AG10803 (cell line): Measurements from ENCODE around the gene EGFL7.

Source experiments
- DNase-seq: peaks from one replicate; pipeline ENCODE4 v3.0.0; 2010; ENCODE audit warnings: low read depth
- H3K4me3 ChIP-seq: 2 replicates; pipeline ENCODE4 v1.5.1; 2011; ENCODE audit warnings: mild to moderate bottlenecking, low read length, control low read depth
- TF ChIP-seq, protein P1 (sequence below): conservative IDR thresholded peaks from 2 replicates; pipeline ENCODE4 v1.5.1; 2011; ENCODE audit warnings: mild to moderate bottlenecking, low read length, control low read depth, inconsistent platforms

Gene EGFL7

DNA sequence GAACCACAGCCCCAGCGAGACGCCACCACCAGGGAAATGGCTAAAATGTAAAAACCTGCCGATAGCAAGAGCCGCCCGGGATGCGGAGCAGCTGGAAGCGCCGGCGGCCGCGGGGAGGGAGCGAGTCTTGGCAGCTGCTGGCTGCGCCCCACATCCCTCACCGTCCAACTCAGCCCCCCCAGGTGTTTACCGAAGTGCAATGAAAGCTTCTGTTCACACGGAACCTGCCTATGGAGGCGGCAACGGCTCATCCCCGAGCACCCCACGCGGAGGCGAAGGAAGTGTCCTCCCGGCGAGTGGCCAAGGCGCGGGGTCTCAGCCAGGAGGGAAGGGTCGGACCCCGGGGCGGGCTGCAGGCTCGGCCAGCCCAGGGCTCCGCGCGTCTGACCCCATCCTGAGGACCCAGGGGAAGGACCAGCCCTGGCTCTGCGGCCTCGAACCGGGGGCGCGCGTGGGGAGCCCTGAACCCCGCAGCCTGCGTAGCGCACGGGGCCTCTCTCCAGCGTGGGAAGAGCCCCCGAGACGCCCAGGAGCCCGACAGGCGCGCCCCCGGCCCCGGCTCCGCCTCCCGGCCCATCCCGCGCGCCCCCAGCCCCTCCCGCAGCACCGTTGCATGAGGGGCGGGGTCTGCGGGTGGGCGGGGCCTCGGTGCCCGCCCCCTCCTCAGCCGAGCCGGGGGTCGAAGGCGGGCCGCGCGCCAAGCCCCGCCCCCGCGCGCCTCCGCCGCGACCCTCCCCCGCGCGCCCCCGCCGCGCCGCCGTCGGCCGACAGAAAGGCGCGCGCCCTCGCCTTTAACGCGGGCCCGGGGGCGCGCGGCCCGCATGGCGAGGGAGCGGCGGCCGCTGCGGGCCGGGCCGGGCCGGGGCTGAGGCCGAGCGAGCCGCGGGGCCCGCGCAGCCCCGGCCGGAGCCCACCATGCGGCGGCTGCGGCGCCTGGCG is 49.3 kb downstream of the EGFL7 start, which contains the start of gene DIPK1B:
Gene DIPK1B, plus strand, starts transcription at position 822 of the 939 bp plus-strand sequence. Its CDS starts 94 bp downstream, at position 916.
- H3K4me3 ChIP-seq, result no peak within 1 kb of the TSS
- DNase-seq, result no peak
- TF ChIP-seq, protein P1, sequence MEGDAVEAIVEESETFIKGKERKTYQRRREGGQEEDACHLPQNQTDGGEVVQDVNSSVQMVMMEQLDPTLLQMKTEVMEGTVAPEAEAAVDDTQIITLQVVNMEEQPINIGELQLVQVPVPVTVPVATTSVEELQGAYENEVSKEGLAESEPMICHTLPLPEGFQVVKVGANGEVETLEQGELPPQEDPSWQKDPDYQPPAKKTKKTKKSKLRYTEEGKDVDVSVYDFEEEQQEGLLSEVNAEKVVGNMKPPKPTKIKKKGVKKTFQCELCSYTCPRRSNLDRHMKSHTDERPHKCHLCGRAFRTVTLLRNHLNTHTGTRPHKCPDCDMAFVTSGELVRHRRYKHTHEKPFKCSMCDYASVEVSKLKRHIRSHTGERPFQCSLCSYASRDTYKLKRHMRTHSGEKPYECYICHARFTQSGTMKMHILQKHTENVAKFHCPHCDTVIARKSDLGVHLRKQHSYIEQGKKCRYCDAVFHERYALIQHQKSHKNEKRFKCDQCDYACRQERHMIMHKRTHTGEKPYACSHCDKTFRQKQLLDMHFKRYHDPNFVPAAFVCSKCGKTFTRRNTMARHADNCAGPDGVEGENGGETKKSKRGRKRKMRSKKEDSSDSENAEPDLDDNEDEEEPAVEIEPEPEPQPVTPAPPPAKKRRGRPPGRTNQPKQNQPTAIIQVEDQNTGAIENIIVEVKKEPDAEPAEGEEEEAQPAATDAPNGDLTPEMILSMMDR, result no peak

DNA sequence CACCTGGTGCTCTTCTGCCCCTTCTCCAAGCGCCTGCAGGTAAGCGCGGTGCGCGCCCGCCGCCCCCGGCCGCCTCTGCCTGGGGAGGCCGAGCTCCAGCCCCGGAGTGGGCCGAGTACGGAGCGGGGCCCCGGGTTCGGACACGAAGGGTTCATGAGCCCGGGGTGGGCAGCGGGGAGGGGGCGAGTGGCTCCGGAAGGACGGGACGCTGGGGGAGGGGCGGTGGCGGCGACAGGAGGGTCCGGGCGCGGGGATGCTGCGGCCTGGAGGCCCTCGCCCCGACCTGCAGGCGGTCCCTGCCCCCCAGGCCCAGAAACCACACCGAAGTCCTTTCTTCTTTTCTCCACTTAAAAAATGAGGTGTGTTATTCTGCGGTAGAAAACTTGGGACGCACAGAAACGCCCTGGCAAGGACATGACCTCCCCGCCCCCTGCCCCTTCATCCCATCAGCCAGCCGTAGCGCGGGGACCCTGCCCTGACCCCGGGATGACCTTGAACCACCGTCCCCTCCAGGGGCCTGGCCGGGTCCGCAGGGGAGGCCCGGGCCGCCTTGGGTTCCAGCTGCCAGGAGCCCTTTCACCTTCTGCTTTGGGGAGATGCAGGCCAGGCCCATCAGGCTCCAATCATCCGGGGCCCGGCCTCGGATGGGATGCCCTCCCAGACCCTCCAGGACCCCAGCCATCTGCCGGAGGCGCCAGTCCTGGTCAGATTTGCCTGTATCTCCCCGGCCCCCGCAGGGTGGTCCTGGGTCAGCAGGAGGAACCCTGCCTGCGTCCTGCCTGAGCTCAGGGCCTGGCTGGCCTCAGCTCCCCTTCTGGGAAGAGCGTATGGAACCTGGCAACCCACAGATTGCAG is 50.2 kb downstream of the EGFL7 start:
- no peak overlapping the region for H3K4me3 ChIP-seq
- TF ChIP-seq, protein P1, result no peak
- DNase-seq, result no peak

DNA sequence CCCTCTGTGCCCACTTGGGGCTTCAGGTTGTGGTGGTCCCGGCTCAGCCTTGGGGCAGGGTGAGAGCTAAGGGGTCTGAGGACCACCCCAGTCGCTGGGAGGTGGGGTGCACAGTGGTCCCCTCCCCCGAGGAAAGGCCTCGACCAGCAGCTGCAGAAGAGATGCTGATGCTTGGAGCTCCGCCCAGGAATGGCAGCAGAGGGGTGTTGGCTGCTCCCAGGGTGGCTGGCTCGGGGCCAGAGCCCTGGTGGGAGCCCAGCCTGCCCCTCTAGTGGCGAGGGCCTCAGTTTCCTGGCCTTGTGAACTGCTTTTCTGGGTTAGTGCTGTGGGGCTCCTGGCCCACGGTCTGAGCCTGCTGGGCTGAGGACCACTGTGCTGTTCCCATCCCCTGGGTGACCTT is 50.8 kb downstream of the EGFL7 start:
- H3K4me3 ChIP-seq, result no peak overlapping the region
- no peak for DNase-seq
- TF ChIP-seq, protein P1, result no peak

DNA sequence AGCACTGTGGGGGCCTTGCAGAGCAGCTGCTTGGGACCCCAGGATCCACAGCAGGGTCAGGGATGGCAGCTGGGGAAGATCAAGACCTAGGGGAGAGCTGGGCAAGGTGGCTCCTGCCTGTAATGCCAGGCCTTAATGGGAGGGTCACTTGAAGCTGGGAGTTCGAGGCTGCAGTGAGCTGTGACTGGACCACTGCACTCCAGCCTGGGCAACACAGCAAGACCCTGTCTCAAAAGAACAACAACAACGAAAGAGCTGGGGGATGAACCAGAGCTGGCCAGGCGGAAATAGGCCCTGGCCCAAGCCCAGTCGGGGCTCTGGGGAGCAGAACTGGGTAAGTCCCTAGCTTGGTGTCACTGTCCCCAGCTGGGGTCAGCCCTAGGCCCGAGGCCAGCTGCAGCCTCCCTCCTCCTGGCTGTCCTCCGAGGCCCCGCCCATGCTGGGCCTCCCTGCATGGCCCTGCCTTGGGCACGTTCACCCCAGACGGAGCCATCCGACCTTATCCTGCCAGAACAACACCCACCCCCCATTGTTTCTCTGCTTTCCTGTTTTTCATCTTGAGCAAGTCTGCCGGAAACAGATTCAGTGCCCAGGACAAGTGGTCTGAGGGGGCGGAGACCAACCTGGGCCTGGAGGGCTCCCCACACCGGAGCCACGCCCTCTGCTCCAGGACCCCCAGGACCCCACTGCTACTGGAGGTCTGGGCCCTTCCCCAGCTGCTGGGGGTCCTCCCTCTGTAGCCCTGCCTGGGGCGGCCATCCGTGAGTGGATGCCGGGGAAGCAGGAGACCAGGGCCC is 51.6 kb downstream of the EGFL7 start:
- TF ChIP-seq, protein P1, result no peak
- H3K4me3 ChIP-seq, result no peak overlapping the region
- DNase-seq, result no peak

GRCh38 chr9:136714893-136715274 is 52.2 kb downstream of the EGFL7 start:
- no peak for DNase-seq
- TF ChIP-seq, protein P1, result no peak
- H3K4me3 ChIP-seq, result no peak overlapping the region

GRCh38 chr9:136717399-136717798 is 54.7 kb downstream of the EGFL7 start:
- TF ChIP-seq, protein P1, result no peak
- no peak for DNase-seq

More at GRCh38 chr9:136717399-136717798, 54.7 kb downstream of the EGFL7 start:
- H3K4me3 ChIP-seq, result no peak overlapping the region
